GM19467 (cell line): Measurements from ENCODE around the gene MRC2.
"Not testable (repeated sequence)": the region's sequence is repeated elsewhere in the genome, so short reads cannot be mapped to it uniquely, and the experiment has no call there.

Source experiments
- ATAC-seq: cut with Tn5 transposase; IDR thresholded peaks from one replicate; pipeline ENCODE4 v1.9.1; 2021; ENCODE audit warnings: mild to moderate bottlenecking, moderate library complexity; ENCODE audit not compliant: unreplicated experiment

Gene MRC2

DNA sequence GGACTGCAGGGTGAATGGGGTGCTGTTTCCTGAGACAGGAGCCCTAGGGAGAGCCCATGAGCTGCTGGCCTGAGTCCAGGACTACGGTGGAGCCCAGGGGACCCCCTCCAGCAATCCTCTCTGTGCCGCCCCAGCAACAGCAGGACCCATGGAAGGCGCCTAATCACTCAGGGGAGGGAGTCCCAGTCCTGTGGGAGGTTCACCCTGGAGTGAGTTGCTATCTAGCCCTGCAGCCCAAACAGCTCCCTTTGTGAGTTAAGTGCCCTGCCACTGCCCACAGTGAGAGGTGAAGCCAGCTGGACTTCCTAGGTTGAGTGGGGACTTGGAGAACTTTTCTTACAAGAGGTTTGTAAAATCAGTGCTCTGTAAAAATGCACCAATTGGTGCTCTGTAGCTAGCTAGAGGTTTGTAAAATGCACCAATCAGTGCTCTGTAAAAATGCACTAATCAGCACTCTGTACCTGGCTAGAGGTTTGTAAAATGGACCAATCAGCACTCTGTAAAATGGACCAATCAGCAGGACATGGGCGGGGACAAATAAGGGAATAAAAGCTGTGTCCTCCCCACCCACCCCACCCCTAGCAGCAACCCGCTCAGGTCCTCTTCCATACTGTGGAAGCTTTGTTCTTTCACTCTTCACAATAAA lies 67.7 kb downstream of the MRC2 start:
- not testable (repeated sequence) for ATAC-seq

DNA sequence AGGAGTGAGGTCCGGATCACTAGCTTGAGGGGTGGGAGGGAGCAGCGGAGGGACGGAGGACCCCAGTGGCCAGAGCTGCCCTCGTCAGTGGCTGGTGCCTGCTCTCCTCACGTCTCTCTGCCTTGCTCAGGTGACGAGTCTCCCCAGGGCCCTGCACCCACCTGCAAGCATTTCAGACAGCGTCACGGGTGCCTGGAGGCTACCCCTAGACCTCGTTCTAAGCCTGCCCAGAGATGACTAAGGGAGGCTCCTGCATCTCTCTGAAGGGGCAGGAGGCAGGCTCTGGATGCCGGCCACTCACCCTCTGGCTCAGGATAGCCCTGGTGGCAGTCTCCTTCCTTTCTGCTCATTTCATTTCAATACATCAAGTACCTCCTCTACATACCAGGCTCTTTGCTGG lies 68.8 kb downstream of the MRC2 start:
- no peak for ATAC-seq

- ATAC-seq = no peak
Measured at GRCh38 chr17:62696726-62697490, 69.4 kb downstream of the MRC2 start.

DNA sequence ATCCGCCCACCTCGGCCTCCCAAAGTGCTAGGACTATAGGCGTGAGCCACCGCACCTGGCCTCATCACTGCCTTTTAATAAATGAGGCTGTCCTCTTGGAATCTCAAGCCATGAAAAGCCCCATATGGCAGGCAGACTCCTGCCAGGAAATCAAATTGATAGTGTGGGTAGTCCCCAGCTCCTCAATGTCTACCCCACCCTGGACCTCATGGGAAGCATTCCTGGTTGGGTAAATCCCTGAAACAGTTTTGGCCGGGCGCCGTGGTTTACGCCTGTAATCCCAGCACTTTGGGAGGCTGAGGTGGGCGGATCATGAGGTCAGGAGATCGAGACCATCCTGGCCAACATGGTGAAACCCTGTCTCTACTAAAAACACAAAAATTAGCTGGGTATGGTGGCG lies 71.0 kb downstream of the MRC2 start:
- not testable (repeated sequence) for ATAC-seq

DNA sequence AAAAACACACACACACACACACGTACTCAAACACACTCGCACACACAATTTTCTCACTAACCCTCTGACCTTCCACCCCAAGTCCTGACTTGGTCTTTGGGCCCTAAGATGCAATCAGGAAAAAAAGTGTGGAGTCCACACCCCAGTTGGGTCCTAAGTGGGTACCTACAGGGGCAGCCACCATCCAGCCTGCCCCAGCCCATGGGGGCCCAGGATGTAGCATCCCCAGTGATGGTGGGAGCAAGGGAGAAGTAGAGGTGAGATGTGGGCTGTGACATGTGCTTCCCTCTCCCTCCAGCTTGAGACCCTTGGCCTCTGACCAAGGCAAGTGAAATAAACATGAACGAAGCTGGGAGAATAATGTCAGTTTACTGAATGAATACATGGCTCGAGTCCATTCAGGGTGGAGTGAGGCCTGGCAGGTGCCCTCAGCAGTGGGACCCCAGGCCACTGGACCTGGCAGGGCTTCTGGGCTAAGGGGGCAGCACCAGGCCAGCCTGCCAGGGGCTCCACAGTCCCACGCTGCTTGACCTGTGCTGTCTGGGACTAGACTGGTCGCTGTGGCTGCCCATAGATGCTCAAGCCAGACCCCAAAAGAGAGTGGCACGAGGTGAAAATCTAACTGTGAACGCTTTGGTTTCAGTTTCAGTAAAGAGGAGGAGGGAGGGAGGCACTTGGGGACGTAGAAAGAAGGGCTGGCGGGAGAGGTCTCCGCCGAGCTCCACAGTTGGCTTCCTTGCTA lies 73.7 kb downstream of the MRC2 start:
- no peak for ATAC-seq

DNA sequence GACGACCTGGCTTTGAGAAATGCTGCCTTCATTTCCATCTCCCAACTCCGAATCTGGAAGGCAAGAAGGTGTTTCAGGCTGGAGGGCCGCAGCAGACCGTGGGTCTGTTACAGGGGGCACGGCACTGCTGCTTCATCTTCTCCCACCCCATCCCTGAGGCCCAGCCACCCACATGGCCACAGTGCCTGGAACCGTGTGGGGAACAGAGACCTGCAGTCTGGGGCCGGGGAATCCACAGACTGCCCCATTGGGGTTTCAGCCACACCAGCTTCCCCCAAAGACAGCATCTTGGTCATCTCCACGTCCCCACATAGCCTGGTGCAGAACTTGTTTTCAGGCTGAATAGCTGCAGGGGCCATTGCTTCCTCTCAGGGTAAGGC lies 74.2 kb downstream of the MRC2 start:
- ATAC-seq = no peak

- no peak for ATAC-seq
Measured at GRCh38 chr17:62702746-62703260, 75.3 kb downstream of the MRC2 start.

- no peak for ATAC-seq
Measured at GRCh38 chr17:62703261-62703775, 75.8 kb downstream of the MRC2 start.

DNA sequence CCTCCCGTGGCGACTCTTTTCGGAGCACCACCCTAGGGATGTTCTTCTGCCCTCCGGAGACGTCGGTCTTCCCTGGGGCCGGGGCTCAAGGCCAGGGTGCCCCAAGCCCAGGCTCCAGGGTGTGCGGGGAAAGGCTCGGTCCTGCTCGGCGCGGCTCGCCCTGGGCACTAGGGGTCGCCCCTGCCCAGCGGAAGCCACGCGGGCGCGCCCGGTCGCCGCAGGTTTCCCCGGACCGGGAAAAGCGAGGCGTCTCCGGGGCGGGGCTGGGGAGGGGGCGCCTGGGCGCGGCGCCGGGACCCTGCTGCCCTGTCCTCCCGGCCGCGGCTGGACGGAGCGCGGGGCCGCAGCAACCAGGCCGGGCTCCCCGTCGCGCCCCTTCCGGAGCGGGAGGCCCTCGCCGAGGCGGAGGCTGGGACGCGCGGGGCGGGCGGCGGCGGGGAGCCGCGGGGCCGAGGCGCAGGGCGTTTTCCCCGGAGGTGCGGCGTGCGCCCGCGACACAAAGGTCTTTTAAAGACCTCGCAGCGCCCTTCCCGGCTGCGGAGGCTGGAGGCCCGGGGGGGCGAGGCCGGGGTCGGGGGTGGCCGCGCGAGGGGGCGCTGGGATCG lies 76.4 kb downstream of the MRC2 start:
- ATAC-seq = peak; percentile 86

DNA sequence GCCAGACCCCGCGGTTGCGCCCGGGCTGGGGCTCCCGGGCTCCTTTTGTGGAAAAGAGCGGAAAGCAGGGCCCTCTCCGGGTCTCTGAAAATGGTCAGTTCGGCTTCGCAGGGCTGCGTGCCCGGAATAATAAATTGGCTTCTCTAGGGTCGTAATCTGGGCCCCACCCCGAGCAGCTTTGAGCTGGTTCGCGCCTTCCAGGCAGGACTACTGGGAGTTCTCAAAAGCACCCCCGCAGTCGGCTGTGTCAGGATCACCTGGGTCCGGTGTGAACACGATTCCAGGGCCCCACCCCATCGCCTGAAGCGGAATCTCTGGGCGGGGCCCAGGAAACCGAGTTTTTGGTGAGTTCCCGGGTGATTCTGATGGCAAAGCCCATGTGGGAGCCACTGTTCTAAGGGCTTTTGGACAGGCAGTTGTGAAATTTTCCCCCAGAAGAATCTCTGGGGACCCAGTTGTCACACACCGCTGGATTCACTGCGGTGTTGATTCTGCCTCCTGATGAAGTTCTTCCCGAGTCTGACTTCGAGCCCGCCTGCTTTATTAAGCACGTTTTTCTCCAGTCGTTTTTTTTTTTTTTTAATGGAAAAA lies 77.0 kb downstream of the MRC2 start:
- ATAC-seq = no peak

DNA sequence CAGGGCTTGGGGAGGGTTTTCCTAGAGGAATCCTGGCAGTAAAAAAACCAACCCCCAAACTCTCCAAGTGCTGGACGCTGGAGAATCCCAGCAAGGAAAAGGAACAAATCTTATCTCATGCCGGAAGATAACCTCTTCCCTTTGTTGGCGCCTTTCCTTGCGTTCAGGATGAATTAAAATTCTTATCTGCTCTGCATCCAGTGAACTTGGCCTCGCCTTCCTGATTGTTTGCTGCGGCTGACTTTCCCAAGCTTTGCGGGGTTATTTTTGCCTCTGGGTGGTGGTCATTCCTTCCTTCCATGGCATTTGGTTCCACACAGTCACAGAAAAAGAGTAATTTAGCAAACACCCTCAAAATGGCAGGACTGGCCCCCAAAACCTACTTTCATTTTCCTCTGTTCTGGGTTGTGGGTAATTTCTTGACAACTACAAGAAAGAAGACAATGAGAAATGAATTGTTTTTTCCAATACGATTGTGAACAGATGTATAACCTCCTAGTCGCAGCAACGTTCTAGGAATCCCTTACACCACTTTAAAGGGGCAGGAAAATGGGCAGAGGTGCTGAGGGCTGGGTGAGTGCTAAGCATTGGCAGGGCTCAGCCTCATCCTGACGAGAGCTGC lies 77.8 kb downstream of the MRC2 start:
- ATAC-seq = no peak

GRCh38 chr17:62705778-62706597 lies 78.5 kb downstream of the MRC2 start:
- ATAC-seq = no peak

DNA sequence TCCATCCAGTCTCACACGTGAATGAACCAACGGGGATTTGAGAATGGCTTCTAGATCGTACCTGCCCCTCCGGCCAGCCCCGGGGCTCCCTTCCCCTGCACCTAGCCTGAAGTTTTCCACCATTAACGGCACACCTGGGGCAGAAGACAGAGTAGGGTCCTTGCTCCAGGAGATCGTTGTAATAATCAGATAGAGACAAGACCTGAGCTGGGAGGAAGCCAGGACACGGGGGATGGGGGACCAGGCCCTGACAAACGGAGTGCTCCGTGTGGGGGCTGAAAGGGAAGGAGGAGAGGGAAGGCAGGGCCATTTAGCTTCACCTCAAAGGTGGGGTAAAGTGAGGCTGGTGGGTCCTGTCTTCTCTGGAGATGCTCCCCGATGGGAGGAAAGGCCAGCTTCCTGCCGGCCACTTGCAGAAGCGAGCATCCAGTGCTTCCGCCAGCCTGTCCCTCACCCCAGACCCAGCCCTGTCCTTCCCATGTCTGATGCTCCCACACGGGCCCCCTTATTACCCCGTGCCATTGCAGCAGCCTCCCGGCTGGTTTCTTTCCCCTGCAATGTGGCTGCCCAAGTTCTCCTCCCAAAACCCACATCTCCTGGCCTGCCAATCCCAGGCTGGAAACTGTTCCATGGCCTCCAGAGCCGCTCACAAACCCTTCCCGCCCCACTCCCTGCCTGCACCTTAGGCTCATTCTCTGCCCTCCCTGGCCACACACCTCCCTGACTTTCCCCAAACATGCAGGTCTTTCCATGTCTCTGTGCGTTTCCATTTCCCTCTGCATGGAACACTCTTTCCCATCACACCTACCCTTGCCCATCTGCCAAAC lies 79.3 kb downstream of the MRC2 start:
- no peak for ATAC-seq

DNA sequence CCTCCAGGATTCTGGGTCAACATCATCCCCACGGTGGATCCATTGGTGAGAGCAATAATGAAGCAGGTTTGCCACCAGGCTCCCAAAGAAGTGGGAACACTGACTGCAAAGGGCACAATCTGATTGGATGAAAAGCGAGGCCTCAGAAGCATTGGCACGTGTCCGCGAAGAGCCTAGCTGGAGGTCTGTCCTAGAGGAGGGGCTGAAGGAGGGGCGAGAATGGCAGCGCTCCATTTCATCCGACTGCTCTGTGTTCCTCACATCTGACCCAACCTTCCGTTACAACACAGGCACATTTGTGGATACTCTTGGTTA lies 79.9 kb downstream of the MRC2 start:
- ATAC-seq = no peak

DNA sequence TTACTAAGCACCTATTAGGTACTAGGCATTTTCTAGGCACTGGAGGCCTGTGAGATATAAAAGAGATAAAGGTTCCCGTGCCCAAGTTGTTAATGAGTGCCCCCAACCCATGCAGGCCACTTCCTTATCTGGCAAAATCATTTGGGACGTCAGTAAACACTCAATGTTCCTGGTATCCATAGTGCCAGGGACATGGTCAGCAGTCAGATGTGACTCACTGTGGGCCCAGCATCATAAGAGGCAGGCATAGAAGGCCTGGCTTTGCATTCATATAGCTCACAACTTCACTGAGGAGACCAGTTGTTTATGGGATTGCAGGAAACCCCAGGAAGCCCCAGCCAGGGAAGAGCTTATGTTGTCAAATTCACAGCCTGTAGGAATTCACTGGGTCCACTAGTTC lies 81.1 kb downstream of the MRC2 start:
- no peak for ATAC-seq

DNA sequence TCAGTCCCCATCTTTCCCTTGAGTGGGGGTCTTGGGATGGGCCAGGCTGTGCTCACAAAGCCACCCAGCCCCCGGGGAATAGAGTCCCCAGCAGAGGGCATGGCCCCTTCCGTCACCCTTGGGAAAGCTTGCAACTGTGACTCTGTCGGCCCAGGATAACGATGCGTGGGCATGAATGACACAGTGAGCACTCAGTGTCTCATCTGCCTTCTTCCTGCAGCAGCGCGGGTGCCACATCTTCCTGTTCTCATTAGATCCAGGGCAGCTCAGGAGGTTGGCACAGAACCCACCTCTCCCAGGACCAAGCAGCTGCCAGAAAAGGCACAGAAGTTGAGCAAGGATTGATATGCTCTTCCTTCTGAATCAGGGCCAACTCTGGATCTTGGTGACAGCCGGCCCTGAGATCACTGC lies 84.7 kb downstream of the MRC2 start:
- no peak for ATAC-seq

DNA sequence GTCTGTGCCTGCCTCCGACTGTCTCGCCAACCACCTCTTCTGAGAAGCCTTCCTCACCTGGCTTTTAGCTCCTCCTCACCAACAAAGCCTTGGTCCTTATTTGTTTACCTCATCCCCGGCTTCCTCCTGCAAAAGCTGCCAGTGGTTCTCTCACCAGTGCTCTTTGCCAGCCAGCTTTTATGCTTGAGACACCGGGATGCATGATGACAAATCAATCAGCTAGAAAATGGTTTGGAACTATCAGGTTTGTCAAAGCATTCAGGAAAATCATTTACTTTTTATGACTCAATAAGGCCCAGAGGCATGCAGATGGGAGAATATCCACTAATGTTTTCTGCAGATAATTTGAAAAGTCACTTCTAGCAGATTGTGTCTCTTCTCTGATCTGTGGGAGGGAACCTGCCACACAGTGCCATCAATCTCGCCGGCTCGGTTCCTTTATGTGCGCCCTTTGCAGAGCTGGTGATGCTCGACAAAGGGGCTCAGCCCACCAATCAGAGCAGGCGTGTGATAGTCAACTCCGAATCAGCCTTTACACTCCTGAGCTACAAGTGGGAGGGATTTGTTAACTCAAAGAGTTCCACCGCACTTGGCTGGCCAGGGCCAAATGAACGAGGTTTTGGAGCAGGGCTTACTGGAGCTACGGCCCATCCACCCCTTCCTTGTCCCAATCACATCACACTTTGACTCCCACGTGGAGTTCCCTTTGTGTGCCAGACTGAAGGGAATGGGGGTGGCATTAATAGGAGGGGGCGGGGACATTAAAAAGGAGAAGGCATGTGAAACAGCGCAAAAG lies 85.8 kb downstream of the MRC2 start:
- no peak for ATAC-seq
